ENCODE measurements around the gene RBM46.

RBM46 gene

GRCh38 chr4:154741131-154741665, 39.9 kb upstream of the RBM46 start:
- no peak for TF ChIP-seq CTCF (conservative IDR thresholded peaks at IDR 0.05)
- TF ChIP-seq ZFX (IDR thresholded peaks at IDR 0.05) = no peak
- H3K27ac ChIP-seq = no peak overlapping the region

- TF ChIP-seq ZFX (IDR thresholded peaks at IDR 0.05) = no peak
- TF ChIP-seq CTCF (conservative IDR thresholded peaks at IDR 0.05) = no peak
- no peak overlapping the region for H3K27ac ChIP-seq
Measured at GRCh38 chr4:154741922-154742850, 38.9 kb upstream of the RBM46 start.

- TF ChIP-seq ZFX (IDR thresholded peaks at IDR 0.05) (no peak), CTCF (conservative IDR thresholded peaks at IDR 0.05) (no peak)
- H3K27ac ChIP-seq = no peak within 1 kb of the TSS
Measured at GRCh38 chr4:154743683-154744340, 37.3 kb upstream of the RBM46 start, which contains the start of gene LRAT. TSS of gene LRAT (plus strand) at chr4:154744000. CDS start at chr4:154744327, 327 bp downstream.

- no peak overlapping the region for H3K27ac ChIP-seq
- no peak for TF ChIP-seq CTCF (conservative IDR thresholded peaks at IDR 0.05)
- TF ChIP-seq ZFX (IDR thresholded peaks at IDR 0.05) = no peak
Measured at GRCh38 chr4:154744341-154744926, 36.6 kb upstream of the RBM46 start.

- H3K27ac ChIP-seq = no peak overlapping the region
- TF ChIP-seq ZFX (IDR thresholded peaks at IDR 0.05) (no peak), CTCF (conservative IDR thresholded peaks at IDR 0.05) (no peak)
Measured at GRCh38 chr4:154757713-154758112, 23.4 kb upstream of the RBM46 start.

GRCh38 chr4:154760895-154761294, 20.2 kb upstream of the RBM46 start:
- TF ChIP-seq CTCF (conservative IDR thresholded peaks at IDR 0.05) = no peak
- no peak for TF ChIP-seq ZFX (IDR thresholded peaks at IDR 0.05)
- H3K27ac ChIP-seq = no peak overlapping the region
